ENCODE results near the gene GNPTG.

GNPTG gene

DNA sequence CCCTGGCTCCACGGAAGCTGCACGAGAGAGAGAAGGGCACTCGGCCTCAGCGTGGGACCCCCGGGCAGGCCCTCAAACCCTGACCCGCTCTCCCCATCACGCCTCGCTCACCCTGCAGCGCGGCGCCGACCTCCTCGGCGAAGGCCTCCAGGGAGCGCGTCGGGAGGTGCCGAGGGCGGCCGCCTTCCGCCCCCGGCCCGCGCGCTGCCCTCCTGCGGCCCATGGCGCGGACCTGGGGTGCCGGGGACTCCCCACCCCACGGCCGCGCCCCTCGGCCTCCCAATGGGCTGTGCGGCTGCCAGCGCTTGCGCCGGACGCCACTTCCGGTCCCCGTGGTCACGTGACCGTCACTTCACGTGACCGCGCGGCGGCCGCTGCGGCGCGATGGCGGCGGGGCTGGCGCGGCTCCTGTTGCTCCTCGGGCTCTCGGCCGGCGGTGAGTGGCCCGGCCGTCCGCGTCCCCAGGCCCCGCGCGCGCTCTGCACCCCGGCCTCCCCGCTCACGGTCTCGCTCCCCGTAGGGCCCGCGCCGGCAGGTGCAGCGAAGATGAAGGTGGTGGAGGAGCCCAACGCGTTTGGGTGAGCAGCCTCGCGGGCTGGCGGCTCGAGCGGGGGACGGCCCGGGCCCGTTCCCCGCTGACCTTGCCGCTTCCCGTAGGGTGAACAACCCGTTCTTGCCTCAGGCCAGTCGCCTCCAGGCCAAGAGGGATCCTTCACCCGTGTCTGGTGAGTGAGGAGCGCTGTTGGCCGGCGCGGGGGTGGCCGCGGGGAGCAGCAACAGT, at the start of gene GNPTG, which contains the start of gene TSR3:
Gene GNPTG, plus strand, starts transcription at position 350 of the 781 bp plus-strand sequence. Its CDS starts 35 bp downstream, at position 385.
Gene TSR3, minus strand, starts transcription at position 297 of the 781 bp plus-strand sequence. Its CDS starts 74 bp downstream, at position 223.
- DNase-seq: peak; percentile 75 to 93

DNA sequence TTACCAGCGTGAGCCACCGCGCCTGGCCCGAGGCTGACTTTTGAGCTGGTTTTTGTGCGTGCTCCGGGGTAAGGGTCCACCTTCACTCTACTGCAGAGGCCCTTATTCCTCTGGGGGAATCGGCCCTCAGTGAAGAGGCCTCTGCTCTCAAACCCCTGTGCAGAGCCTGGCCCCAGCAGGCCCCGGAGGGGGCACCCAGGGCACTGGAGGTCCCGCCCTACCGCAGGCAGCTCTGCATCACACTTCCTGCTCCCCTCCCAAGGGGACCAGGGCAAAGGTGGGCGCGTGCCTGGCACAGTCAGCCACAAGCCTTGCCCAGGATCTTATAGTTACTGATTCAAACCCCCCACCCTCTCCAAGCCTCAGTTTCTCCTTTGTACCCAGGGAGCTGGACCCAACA, 45.9 kb upstream of the GNPTG start:
- DNase-seq: no peak

DNA sequence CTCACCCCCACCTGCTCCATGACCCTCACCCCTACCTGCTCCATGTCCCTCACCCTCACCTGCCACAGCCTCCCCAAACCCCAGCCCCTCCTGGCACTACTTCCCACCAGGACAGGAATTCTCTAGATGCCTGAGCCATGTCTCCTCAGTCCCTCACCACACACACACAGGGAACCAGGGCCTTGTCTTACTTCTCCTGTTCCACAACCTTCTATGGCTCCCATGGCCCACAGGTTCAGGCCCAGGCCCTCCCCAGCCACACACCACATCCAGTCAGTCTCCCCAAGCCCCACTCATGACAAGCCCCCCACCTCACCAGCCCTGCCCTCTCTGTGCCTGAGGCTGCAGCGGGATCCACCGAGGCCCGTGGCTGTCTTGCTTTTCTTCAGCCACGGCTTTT, 45.4 kb upstream of the GNPTG start:
- DNase-seq: no peak

DNA sequence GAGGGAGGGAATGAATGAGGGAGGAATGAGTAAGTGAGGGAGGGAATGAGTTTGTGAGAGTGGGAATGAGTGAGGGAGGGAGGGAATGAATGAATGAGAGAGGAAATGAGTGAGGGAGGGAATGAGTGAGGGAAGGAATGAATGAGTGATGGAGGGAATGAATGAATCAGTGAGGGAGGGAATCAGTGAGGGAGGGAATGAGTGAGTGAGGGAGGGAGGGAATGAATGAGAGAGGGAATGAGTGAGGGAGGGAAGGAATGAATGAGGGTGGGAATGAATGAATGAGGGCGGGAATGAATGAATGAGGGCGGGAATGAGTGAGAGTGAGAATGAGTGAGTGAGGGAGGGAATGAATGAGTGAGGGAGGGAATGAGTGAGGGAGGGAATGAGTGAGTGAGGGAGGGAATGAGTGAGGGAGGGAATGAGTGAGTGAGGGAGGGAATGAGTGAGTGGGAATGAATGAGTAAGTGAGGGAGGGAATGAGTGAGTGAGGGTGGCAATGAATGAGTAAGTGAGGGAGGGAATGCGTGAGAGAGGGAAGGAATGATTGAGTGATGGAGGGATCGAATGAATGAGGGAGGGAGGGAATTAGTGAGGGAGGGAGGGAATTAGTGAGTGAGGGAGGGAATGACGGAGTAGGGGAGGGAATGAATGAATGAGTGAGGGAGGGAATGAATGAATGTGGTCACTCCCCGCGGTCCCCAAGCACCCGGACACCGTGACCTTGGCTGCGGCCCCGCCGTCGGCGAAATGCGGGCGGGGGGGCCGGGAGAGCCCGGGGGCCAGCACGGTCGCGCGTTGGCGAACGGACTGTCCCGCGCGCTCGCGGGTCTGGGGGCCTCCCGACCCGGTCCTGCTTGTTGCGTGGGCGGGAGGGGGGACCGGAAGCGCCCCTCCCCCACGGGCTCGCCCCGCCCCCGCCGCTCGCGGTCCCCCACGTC, 43.4 kb upstream of the GNPTG start:
- peak in 1 of 2 experiments; percentile 86 for DNase-seq

DNA sequence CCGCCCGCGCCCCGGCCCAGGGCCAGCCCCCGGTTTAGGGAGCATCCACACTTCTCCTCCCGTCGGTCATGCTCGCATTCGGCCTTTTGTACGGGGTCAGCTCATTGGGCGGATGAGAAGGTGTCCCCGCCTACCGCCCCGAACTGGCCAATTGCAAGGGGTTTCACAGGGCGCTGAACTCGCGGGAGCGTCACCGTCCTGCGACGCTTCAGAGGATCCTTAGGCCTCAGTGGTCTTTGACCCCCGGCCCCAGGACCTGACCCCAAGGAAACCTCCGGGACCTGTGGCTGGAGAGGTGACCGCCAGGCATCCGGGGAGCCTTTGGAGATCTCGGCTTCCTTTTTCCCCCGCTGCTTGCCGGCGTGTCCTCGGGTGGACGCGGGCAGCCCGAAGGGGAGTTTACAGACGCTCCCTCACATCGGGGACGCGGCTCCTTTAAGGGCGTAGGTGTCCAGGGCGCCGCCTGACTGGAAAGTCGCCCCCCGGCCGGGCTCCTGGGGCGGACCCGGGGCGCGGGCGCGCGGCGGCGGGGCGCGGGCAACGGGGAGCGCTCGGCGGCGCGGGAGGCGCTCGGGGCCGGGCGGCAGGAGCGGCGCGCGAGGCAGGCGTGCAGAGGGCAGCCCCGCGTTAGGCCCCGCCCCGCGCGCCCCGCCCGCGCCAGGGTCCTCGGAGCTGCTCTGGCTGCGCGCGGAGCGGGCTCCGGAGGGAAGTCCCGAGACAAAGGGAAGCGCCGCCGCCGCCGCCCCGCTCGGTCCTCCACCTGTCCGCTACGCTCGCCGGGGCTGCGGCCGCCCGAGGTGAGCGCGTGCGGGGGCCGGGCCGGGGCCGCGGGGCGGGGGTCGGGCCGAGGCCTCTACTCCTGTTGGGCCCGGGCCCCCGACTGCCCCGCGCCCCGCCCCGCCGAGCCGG, 42.5 kb upstream of the GNPTG start, which contains the start of gene UBE2I:
Gene UBE2I, plus strand, starts transcription at position 660 of the 909 bp plus-strand sequence. CDS start 4,395 bp downstream, outside the sequence.
- peak; percentile 98 to 99 for DNase-seq

DNA sequence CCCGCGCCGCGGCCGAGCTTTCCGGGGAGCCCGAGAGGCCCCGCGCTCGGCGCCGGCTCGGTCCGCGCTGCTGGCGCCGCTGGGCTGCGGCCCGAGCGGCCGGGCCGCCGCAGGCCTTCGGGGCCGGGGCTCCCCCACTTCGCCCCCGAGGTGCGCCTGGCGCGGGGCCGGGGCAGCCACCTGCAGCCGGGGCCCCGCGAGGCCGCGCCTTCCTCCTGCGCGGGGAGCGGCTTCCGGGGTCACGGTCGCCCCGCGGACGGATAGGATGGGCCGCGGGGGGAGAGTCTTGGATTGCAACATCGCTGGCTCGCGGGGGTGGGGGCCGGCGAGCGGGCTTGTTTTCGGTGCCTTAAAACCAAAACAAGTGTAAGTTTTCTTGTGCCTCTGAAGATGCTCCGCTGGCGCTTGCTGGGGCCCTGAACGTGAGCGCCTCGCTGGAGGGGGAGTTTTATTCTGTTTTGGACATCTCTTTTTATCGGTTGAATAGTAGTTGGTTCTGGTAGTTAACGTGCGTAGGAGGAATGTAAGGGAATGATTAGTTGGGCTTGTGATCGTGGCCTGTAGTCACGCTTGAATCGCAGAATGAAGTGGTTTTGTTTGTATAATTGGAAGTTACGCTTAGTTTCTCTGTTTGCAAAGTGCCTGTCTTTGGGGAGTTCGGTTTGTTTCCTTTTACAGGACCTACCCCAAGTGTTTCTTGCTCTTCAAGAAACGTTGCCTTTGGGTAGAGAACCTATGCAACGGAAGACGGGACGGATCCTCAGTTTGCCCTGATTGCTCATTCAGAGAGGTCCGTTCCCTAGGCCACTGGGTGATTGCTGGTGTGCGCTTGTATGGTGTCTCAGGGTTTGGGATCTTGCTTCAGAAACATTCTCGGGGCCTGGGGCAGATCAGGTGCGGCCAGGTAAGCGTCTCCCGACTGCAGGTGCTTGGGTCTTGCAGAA, 41.6 kb upstream of the GNPTG start:
- DNase-seq: no peak

DNA sequence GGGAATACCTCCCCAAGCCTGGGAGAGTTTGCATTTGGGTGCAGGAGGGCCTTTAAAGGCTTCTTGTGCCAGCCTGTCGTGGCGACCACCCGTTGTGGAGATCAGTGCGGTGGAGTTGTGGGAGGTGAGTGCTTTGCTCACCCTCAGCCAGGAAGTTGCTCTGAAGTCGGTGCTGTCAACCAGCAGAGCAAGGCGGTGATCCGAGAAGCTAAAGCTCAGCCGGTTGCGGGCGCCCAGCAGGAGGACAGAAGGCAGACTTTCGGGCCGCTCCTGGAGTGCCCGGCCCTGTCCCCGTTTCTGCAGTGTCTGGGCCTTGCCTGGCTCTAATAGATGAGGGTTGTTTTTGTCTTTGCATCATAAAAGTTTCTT, 40.9 kb upstream of the GNPTG start:
- DNase-seq: no peak

DNA sequence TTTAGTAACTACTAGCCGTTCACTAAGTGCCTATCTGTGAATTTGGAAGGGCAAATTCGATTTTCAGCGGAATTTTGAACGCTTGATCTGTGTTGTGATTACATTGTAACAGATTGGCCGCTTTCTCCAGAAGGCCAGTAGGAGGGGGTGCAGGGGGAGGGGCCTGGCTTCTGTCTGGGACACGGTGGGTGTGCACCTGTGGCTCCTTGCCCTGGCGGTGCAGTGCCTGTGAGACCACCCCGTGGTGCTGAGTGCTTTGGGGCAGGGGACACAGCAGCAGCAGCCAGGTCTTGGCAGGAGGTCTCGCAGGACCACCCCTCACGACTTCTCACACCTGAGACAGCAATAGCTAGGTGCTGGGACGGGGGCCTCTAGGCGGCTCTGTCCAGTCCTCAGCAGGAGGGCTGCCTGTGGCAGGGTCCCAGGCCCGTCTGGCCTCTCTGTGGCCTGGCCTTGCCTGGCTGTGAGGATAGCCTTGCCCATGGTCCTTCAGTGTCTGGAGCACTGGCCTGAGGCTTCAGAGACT, 40.5 kb upstream of the GNPTG start:
- DNase-seq: no peak

DNA sequence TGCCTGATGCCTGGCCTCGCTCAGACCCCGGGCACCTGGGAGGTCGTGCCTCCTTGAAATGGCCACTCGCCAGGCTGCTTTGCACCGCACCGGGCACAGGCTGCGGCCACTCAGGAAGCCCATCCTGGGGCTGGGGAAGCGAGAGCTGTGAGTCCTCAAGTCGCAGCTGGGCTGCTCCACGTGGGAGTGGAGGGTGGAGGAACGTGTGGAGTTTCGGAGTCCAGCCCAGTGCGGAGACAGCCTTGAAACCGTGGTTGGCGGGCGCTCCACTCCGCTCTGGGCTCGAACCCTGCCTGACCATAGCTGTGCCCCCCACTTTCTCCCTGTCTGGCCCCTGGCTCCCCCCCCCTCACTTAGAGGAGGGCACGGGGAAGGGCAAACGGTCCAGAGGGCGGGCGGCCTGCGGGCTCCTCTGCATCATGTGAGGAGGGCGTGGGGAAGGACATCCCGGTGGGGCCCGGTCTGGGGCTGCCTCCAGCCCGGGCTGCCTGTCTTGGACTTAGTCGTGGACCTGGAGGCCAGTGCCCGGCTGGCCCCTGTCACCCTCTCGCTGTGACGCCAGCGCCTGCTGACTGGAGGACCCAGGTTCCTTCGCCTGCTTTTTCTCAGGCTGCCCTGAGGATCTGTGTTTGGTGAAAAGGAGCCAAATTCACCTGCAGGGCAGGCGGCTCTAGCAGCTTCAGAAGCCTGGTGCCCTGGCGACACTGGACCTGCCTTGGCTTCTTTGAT, 39.8 kb upstream of the GNPTG start:
- no peak for DNase-seq

DNA sequence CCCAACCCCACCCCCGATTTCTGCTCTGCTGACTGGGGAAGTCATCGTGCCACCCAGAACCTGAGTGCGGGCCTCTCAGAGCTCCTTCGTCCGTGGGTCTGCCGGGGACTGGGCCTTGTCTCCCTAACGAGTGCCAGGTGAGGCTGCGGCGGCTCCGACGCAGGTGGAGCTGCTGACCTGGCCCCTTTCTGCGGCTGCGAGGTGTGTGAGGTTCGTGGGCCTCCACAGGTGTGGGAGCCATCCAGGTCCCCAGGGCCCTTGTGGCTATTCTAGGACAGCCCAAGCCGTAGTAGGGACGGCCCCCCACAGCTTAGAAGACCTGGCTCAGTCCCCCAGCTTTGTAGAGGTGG, 39.3 kb upstream of the GNPTG start:
- no peak for DNase-seq

DNA sequence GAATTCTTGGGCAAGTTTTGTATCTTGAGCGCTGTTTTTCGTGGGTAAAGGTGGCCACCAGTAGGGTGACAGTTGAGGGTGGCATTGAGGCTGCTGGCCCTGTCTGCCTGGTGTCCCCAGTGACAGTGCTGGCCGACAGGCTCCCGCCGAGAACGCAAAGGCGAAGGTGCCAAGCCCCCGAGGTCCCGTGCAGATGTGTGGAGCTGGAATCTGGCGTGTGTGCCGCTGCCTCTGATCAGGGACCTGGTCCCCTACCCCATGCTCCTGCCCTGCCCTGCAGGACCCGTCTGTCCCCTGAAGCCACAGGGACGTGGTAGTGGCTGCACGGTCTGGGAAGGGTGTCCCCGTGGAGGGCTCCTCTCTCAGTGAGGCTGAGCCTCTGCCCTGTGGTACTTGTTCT, 38.8 kb upstream of the GNPTG start:
- DNase-seq: no peak

DNA sequence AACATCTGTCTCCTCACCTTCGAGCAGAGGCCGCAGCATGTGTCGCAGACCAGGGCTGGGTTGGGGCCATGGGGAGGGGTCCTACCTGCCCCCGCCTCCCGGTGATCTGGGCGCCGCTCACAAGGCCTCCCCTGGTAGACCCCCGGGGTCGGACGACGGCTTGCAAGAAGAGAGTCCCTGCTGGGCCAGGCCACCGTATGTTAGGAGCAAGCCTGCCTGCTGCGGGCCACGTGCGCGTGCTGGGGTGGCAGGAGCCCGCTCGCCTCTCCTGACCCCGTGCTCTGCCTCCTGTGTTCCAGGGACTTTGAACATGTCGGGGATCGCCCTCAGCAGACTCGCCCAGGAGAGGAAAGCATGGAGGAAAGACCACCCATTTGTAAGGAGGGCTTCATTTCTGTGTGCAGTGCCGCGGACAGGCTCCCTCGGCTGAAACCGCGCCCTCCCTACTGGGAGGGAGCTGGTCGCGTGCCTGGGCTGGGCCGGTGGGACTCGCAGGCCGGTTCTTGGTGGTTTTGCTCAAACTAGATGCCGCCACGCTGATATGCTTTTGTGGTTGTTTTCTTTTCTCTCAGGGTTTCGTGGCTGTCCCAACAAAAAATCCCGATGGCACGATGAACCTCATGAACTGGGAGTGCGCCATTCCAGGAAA, 37.9 kb upstream of the GNPTG start:
- DNase-seq: no peak

DNA sequence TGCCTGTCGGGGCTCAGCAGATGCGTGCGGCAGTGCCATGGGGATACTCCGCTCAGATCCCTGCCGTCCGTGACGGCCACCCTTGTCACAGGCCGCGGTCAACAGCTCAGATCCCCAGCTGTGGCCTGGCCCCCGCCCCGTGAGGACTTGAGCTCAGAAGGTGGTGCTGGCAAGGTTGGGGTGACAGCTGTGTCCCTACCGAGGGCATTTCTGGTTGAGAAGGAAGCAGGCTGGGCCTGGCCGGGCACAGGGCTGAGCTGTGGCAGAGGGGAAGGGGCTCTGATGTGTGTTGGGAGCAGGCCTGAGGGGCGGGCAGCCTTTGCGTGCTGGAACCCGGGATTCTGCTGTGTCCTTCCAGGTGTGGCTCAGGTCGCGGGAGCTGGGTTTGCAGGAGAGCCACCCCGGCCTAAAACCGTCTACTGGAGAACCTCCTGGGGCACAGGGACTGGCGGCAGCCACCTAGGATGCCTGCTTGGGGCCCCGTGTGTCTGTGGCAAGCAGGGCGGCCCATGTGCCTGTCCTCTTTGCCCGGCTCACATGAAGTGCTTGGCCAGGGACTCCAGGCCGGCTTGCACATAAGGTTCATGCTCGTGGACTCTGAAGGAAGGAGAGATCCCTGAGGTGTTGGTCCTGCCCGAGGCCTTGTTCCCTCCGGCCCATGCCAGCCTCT, 37.2 kb upstream of the GNPTG start:
- DNase-seq: no peak

DNA sequence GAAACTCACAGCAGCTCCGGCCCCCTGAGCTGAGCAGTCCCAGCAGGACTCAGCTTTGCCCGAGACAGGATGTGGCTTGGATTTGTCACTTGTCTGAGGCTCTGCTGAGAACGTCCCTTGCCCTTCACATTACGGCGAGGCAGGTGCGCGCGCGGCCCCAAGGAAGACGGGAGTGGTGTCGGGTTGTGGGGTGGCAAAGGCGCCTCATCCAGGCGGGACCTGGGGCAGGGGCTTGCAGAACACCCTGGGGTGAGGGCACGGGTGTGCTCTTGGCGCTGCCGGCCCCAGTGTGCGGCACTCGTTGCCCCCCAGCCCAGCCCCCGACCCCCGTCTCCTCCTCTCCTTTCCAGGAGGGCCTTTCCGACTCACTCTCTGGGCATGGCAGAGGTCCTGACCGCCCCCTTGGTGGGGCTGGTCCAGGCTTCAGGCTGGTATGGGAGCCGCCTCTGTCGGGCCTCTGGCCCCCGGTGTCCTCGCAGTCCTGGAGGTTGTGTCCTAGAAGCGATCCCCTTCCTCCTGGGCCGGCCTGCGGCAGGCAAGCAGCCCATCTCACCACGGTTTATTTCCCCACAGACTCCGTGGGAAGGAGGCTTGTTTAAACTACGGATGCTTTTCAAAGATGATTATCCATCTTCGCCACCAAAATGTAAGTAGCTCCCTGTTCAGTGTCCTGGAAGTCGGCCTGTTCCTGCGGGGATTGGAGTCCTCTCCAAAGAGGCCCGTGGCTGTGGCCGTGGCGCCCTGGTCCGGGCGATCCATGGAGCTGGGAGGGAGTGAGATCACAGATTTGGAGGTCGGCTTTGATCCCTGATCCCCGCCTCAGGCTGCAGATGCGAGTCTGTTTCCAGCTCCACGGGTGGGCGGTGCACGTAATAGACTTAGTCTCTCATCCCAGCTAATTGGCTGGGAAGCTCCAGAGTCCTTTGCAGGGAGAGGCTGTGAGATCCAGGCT, 36.4 kb upstream of the GNPTG start:
- DNase-seq: no peak

DNA sequence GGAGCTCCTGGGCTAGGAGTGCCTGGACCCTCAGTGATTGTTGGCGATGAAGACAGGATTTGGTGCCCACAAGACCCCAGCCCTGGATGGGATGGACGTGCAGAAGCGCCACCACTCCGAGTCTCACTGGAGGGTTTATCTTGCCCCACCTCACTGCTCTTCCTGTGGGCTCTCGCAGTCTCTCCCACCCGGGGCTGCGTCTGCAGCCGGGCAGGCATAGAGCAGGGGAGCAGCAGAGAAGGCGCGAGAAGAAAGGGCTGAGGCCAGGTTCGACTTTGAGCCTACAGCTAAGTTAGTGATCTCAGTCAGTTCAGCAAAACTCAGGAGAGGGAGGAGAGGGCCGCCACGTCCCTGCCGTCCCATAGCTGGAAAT, 35.7 kb upstream of the GNPTG start:
- DNase-seq: no peak

DNA sequence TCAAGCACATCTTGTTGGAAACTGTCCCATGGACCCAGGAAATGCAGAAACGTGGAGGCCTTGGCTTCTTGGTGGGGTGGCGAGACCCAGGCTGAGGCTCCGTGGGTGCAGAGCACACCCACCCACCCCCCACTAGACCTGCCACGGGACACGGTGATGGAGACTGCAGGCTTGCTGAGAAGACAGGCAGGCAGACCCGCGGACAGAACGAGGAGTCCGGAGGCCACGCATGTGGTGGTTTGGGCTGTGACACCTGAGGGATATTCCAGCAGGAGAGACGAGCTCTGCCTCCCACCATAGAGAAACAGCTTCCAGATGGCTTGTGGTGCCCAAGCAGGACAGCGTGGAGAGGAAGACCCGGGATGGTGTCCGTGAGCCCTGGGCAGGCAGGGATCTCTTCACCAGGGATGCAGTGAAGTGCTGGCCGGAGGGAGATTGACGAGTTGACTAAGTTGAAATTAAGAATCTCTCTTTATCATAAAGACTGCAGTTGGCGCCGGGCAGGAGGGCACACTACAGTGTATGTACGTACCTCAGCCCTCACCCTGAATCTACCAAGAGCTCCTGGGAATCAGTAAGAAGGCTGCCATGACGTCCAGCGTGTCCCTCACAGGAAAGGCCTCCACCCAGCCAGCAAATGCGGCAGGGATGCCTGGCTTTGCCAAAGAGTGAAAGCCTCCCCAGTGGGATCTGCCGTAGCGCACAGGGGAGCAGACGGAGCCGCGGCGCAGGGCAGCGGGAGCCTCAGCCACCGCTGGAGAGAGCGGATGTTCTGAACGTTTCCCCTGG, 34.1 kb upstream of the GNPTG start:
- no peak for DNase-seq

DNA sequence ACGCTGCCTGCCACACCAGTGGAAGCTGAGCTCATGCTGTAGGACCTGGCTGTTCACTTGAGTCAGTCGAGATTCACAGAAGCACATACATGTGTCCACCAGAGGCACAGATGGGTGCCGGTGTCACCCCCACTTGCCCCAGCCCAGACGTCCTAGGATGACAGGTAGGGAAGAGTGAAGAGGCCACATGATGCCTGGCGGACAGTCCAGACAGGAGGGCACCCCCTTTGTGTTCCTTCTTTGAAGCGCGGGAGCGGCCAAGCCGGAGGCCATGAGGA, 33.5 kb upstream of the GNPTG start:
- no peak for DNase-seq

DNA sequence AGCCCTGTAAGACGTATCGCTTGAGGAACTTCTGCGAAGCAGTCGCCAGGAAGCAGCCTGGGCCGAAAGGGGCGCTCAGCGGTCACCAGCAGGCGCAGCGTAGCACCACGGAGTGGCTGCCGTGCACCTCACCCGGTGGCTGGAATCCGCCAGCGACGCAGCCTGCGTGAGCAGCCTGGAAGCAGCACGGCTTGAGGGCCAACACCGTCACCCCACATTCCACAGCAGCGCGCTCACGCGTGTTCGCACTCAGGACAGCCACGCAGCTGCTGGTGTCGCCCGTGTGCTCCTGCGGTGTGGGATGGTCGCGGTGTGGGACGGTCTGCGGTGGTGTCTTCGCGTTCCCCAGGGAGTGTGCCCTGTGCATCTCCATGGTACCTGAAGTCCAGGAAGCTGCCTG, 32.7 kb upstream of the GNPTG start:
- DNase-seq: no peak
